Cardiac muscle cell (in vitro differentiated cells and primary cell): ENCODE data around the gene ACSM6. TPM values are rescaled to one million over a fixed set of nuclear protein-coding genes. Genes with fewer than 3 reads are reported as not detected.

Experiments used
- DNase-seq, 2 donors: peaks; one replicate each; pipeline versions ENCODE4 v3.0.0 to v3.0.0-alpha.2; 2010 to 2017; ENCODE audit warnings: low read depth in 1 of 2, low spot score in 1 of 2
- H3K27ac ChIP-seq: fragments of 200-600 bp; sonication (generic); 2 replicates; pipeline ENCODE4 v1.5.1; 2016
- H3K27me3 ChIP-seq: fragments of 200-600 bp; sonication (generic); 2 replicates; pipeline ENCODE4 v1.6.0; 2016; ENCODE audit warnings: control low read depth
- H3K36me3 ChIP-seq: fragments of 200-600 bp; sonication (generic); 2 replicates; pipeline ENCODE4 v1.5.1; 2016; ENCODE audit warnings: control low read depth
- H3K4me1 ChIP-seq: fragments of 200-600 bp; sonication (generic); 2 replicates; pipeline ENCODE4 v1.8.1; 2017; ENCODE audit warnings: low read depth, mild to moderate bottlenecking, mixed run types
- H3K4me3 ChIP-seq: fragments of 200-600 bp; sonication (generic); 2 replicates; pipeline ENCODE4 v1.5.1; 2016; ENCODE audit warnings: mild to moderate bottlenecking
- H3K9me3 ChIP-seq: fragments of 200-600 bp; sonication (generic); 2 replicates; pipeline ENCODE4 v1.5.1; 2017; ENCODE audit warnings: low read depth, mild to moderate bottlenecking, control low read depth
- CTCF ChIP-seq: IDR thresholded peaks from 2 replicates; pipeline ENCODE4 v1.5.1; 2012; ENCODE audit warnings: low read depth, mild to moderate bottlenecking, low read length
- polyA plus RNA-seq: library from polyadenylated mRNA; unstranded; fragments of >200 nt; fragmentation: Nextera tagmentation; extraction: Ambion mirVana; gene quantifications from 2 replicates; pipeline ENCODE4 v1.2.1, GENCODE V29; 2016
- total RNA-seq: library from RNA; depleted of rRNA; stranded (reverse); fragments of >200 nt; gene quantifications from 2 replicates; pipeline ENCODE4 v1.2.3, GENCODE V29; 2016

Gene ACSM6
- total and polyA plus RNA-seq, 2 experiments from 2014 or later = 0.16 TPM; not detected in 1

- no peaks in the 10 kb centered on the region for H3K9me3 ChIP-seq
- no peak overlapping the region for H3K27ac ChIP-seq
- H3K4me1 ChIP-seq = no peaks in the 10 kb centered on the region
- no peaks in the 10 kb centered on the region for H3K27me3 ChIP-seq
- TF ChIP-seq CTCF = no peak
- no peak overlapping the region for H3K4me3 ChIP-seq
- DNase-seq = no peak
- H3K36me3 ChIP-seq = no peaks in the 10 kb centered on the region
Measured at GRCh38 chr10:95172851-95173250, 21.2 kb upstream of the ACSM6 start.

GRCh38 chr10:95176101-95176500, 17.9 kb upstream of the ACSM6 start:
- TF ChIP-seq CTCF = no peak
- DNase-seq = no peak
- H3K27ac ChIP-seq = no peak overlapping the region
- no peaks in the 10 kb centered on the region for H3K27me3 ChIP-seq
- no peaks in the 10 kb centered on the region for H3K4me1 ChIP-seq
- no peaks in the 10 kb centered on the region for H3K9me3 ChIP-seq
- no peak overlapping the region for H3K4me3 ChIP-seq
- H3K36me3 ChIP-seq = no peaks in the 10 kb centered on the region

GRCh38 chr10:95177429-95177828, 16.6 kb upstream of the ACSM6 start:
- Histone ChIP-seq H3K36me3 (no peaks in the 10 kb centered on the region), H3K9me3 (no peaks in the 10 kb centered on the region), H3K4me1 (peaks cover under 1% of the 10 kb centered on the region), H3K4me3 (no peak overlapping the region), H3K27me3 (no peaks in the 10 kb centered on the region), H3K27ac (no peak overlapping the region)
- TF ChIP-seq CTCF = no peak
- no peak for DNase-seq

GRCh38 chr10:95178266-95178665, 15.8 kb upstream of the ACSM6 start:
- DNase-seq = no peak
- Histone ChIP-seq H3K4me3 (no peak overlapping the region), H3K27ac (no peak overlapping the region), H3K27me3 (no peaks in the 10 kb centered on the region), H3K4me1 (peaks cover 5% of the 10 kb centered on the region), H3K36me3 (no peaks in the 10 kb centered on the region), H3K9me3 (no peaks in the 10 kb centered on the region)
- TF ChIP-seq CTCF = no peak

- no peak for TF ChIP-seq CTCF
- no peaks in the 10 kb centered on the region for H3K9me3 ChIP-seq
Measured at GRCh38 chr10:95178797-95179196, 15.2 kb upstream of the ACSM6 start.

GRCh38 chr10:95181726-95182125, 12.3 kb upstream of the ACSM6 start:
- no peak for DNase-seq
- Histone ChIP-seq H3K27me3 (no peaks in the 10 kb centered on the region), H3K27ac (no peak overlapping the region), H3K9me3 (no peaks in the 10 kb centered on the region), H3K36me3 (no peaks in the 10 kb centered on the region), H3K4me3 (no peak overlapping the region), H3K4me1 (peaks cover 5% of the 10 kb centered on the region)
- TF ChIP-seq CTCF = no peak

More at GRCh38 chr10:95178797-95179196, 15.2 kb upstream of the ACSM6 start:
- no peak overlapping the region for H3K27ac ChIP-seq
- peaks cover 5% of the 10 kb centered on the region for H3K4me1 ChIP-seq
- no peaks in the 10 kb centered on the region for H3K36me3 ChIP-seq
- H3K4me3 ChIP-seq = no peak overlapping the region
- no peak for DNase-seq
- H3K27me3 ChIP-seq = no peaks in the 10 kb centered on the region
